ENCODE results near the gene RIOK3. TPM values are rescaled to one million over a fixed set of nuclear protein-coding genes. Genes with fewer than 3 reads are reported as not detected.

Gene RIOK3
- total RNA-seq, 1 donor from 2014 or later = 30.0 TPM

GRCh38 chr18:23460285-23461273 lies 7.5 kb downstream of the RIOK3 start:
- H3K4me3 ChIP-seq (ENCODE audit: low read depth, low read length) = no peak overlapping the region
- no peak for TF ChIP-seq CTCF (conservative IDR thresholded peaks at IDR 0.05; ENCODE audit: low read depth, low read length)
- DNase-seq (ENCODE audit: low read depth) = no peak

GRCh38 chr18:23462876-23463275 lies 9.8 kb downstream of the RIOK3 start:
- no peak for DNase-seq (ENCODE audit: low read depth)
- TF ChIP-seq CTCF (conservative IDR thresholded peaks at IDR 0.05; ENCODE audit: low read depth, low read length) = no peak
- no peak overlapping the region for H3K4me3 ChIP-seq (ENCODE audit: low read depth, low read length)

GRCh38 chr18:23468753-23469459 lies 15.8 kb downstream of the RIOK3 start:
- no peak for TF ChIP-seq CTCF (conservative IDR thresholded peaks at IDR 0.05; ENCODE audit: low read depth, low read length)
- H3K4me3 ChIP-seq (ENCODE audit: low read depth, low read length) = no peak overlapping the region
- no peak for DNase-seq (ENCODE audit: low read depth)

- no peak for DNase-seq (ENCODE audit: low read depth)
- H3K4me3 ChIP-seq (ENCODE audit: low read depth, low read length) = no peak overlapping the region
- TF ChIP-seq CTCF (conservative IDR thresholded peaks at IDR 0.05; ENCODE audit: low read depth, low read length) = no peak
These were observed 17.7 kb downstream of the RIOK3 start for GRCh38 chr18:23470620-23471387.

- no peak for TF ChIP-seq CTCF (conservative IDR thresholded peaks at IDR 0.05; ENCODE audit: low read depth, low read length)
- H3K4me3 ChIP-seq (ENCODE audit: low read depth, low read length) = no peak overlapping the region
- DNase-seq (ENCODE audit: low read depth) = no peak
These were observed 18.4 kb downstream of the RIOK3 start for GRCh38 chr18:23471486-23471885.

- TF ChIP-seq CTCF (conservative IDR thresholded peaks at IDR 0.05; ENCODE audit: low read depth, low read length) = no peak
- H3K4me3 ChIP-seq (ENCODE audit: low read depth, low read length) = no peak overlapping the region
- no peak for DNase-seq (ENCODE audit: low read depth)
These were observed 26.9 kb downstream of the RIOK3 start for GRCh38 chr18:23479829-23480505.
